ENCODE measurements around the gene NAA35. TPM values are rescaled to one million over a fixed set of nuclear protein-coding genes. Genes with fewer than 3 reads are reported as not detected.

Gene NAA35
- total and polyA plus RNA-seq, 2 experiments from 2014 or later, result 29.2 to 31.6 TPM

DNA sequence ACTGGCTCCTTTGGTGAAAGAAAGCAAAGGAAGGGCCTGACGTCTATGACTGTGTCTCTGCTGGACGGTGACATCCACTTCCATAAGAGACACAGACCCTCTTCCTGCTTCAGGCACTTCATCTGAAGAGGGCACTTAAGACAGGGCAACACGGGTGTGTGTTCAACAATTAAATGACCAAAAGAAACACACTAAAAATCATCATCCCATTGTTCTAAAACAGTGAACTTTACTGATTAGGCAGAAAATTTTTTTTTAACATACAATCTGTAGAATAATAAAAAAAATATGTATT, 99.9 kb downstream of the NAA35 start:
- Histone ChIP-seq H3K36me3 (ENCODE audit: insufficient read depth) (no peaks in the 10 kb centered on the region; the same call in 1 of the 2 replicates), H2AFZ (no peak overlapping the region), H3K27me3 (ENCODE audit: insufficient read depth) (no peaks in the 10 kb centered on the region), H3F3A (replicated peaks; ENCODE audit: low read depth) (no peaks in the 10 kb centered on the region), H3K4me3 (no peak overlapping the region), H4K20me1 (replicated peaks; ENCODE audit: insufficient read depth) (peaks cover 4% of the 10 kb centered on the region; the same call in 1 of the 2 replicates), H3K4me2 (no peak overlapping the region), H3K79me2 (replicated peaks; ENCODE audit: insufficient read depth) (no peaks in the 10 kb centered on the region), H3K27ac (ENCODE audit: low read depth) (no peak overlapping the region), H3K4me1 (ENCODE audit: insufficient read depth) (no peaks in the 10 kb centered on the region), H3K9me2 (ENCODE audit: insufficient read depth) (no peaks in the 10 kb centered on the region)
- Mint-ChIP-seq H3K4me1 (peaks cover 4% of the 10 kb centered on the region; the same call in 2 of the 3 replicates), H3K27ac (no peak overlapping the region), H3K27me3 (ENCODE audit: insufficient read depth, low read depth, poor library complexity) (peaks cover 10% of the 10 kb centered on the region), H3K9me3 (no peaks in the 10 kb centered on the region), H3K4me3 (no peak overlapping the region), H3K36me3 (ENCODE audit: low read depth) (peaks cover 29% of the 10 kb centered on the region)
- TF ChIP-seq JUNB (IDR thresholded peaks at IDR 0.05; ENCODE audit: unreplicated experiment), result no peak
- TF ChIP-seq, protein P1, sequence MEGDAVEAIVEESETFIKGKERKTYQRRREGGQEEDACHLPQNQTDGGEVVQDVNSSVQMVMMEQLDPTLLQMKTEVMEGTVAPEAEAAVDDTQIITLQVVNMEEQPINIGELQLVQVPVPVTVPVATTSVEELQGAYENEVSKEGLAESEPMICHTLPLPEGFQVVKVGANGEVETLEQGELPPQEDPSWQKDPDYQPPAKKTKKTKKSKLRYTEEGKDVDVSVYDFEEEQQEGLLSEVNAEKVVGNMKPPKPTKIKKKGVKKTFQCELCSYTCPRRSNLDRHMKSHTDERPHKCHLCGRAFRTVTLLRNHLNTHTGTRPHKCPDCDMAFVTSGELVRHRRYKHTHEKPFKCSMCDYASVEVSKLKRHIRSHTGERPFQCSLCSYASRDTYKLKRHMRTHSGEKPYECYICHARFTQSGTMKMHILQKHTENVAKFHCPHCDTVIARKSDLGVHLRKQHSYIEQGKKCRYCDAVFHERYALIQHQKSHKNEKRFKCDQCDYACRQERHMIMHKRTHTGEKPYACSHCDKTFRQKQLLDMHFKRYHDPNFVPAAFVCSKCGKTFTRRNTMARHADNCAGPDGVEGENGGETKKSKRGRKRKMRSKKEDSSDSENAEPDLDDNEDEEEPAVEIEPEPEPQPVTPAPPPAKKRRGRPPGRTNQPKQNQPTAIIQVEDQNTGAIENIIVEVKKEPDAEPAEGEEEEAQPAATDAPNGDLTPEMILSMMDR (conservative IDR thresholded peaks at IDR 0.05; ENCODE audit: low read depth in 2 of 2), result no peak
- TF ChIP-seq, protein P2, sequence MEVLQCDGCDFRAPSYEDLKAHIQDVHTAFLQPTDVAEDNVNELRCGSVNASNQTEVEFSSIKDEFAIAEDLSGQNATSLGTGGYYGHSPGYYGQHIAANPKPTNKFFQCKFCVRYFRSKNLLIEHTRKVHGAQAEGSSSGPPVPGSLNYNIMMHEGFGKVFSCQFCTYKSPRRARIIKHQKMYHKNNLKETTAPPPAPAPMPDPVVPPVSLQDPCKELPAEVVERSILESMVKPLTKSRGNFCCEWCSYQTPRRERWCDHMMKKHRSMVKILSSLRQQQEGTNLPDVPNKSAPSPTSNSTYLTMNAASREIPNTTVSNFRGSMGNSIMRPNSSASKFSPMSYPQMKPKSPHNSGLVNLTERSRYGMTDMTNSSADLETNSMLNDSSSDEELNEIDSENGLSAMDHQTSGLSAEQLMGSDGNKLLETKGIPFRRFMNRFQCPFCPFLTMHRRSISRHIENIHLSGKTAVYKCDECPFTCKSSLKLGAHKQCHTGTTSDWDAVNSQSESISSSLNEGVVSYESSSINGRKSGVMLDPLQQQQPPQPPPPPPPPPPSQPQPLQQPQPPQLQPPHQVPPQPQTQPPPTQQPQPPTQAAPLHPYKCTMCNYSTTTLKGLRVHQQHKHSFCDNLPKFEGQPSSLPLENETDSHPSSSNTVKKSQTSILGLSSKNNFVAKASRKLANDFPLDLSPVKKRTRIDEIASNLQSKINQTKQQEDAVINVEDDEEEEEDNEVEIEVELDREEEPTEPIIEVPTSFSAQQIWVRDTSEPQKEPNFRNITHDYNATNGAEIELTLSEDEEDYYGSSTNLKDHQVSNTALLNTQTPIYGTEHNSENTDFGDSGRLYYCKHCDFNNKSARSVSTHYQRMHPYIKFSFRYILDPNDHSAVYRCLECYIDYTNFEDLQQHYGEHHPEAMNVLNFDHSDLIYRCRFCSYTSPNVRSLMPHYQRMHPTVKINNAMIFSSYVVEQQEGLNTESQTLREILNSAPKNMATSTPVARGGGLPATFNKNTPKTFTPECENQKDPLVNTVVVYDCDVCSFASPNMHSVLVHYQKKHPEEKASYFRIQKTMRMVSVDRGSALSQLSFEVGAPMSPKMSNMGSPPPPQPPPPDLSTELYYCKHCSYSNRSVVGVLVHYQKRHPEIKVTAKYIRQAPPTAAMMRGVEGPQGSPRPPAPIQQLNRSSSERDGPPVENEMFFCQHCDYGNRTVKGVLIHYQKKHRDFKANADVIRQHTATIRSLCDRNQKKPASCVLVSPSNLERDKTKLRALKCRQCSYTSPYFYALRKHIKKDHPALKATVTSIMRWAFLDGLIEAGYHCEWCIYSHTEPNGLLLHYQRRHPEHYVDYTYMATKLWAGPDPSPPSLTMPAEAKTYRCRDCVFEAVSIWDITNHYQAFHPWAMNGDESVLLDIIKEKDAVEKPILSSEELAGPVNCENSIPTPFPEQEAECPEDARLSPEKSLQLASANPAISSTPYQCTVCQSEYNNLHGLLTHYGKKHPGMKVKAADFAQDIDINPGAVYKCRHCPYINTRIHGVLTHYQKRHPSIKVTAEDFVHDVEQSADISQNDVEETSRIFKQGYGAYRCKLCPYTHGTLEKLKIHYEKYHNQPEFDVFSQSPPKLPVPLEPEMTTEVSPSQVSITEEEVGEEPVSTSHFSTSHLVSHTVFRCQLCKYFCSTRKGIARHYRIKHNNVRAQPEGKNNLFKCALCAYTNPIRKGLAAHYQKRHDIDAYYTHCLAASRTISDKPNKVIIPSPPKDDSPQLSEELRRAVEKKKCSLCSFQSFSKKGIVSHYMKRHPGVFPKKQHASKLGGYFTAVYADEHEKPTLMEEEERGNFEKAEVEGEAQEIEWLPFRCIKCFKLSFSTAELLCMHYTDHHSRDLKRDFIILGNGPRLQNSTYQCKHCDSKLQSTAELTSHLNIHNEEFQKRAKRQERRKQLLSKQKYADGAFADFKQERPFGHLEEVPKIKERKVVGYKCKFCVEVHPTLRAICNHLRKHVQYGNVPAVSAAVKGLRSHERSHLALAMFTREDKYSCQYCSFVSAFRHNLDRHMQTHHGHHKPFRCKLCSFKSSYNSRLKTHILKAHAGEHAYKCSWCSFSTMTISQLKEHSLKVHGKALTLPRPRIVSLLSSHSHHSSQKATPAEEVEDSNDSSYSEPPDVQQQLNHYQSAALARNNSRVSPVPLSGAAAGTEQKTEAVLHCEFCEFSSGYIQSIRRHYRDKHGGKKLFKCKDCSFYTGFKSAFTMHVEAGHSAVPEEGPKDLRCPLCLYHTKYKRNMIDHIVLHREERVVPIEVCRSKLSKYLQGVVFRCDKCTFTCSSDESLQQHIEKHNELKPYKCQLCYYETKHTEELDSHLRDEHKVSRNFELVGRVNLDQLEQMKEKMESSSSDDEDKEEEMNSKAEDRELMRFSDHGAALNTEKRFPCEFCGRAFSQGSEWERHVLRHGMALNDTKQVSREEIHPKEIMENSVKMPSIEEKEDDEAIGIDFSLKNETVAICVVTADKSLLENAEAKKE (CRISPR knock-in tag; IDR thresholded peaks at IDR 0.05), result no peak
- TF ChIP-seq EZH2phosphoT487 (IDR thresholded peaks at IDR 0.05; ENCODE audit: unreplicated experiment), result no peak
- no peak for TF ChIP-seq STAT1 (IDR thresholded peaks at IDR 0.05; ENCODE audit: unreplicated experiment)
- TF ChIP-seq, protein P3, sequence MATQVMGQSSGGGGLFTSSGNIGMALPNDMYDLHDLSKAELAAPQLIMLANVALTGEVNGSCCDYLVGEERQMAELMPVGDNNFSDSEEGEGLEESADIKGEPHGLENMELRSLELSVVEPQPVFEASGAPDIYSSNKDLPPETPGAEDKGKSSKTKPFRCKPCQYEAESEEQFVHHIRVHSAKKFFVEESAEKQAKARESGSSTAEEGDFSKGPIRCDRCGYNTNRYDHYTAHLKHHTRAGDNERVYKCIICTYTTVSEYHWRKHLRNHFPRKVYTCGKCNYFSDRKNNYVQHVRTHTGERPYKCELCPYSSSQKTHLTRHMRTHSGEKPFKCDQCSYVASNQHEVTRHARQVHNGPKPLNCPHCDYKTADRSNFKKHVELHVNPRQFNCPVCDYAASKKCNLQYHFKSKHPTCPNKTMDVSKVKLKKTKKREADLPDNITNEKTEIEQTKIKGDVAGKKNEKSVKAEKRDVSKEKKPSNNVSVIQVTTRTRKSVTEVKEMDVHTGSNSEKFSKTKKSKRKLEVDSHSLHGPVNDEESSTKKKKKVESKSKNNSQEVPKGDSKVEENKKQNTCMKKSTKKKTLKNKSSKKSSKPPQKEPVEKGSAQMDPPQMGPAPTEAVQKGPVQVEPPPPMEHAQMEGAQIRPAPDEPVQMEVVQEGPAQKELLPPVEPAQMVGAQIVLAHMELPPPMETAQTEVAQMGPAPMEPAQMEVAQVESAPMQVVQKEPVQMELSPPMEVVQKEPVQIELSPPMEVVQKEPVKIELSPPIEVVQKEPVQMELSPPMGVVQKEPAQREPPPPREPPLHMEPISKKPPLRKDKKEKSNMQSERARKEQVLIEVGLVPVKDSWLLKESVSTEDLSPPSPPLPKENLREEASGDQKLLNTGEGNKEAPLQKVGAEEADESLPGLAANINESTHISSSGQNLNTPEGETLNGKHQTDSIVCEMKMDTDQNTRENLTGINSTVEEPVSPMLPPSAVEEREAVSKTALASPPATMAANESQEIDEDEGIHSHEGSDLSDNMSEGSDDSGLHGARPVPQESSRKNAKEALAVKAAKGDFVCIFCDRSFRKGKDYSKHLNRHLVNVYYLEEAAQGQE (IDR thresholded peaks at IDR 0.05; ENCODE audit: unreplicated experiment), result no peak
- no peak for TF ChIP-seq ZNF331 (CRISPR knock-in tag; IDR thresholded peaks at IDR 0.05; ENCODE audit: low read depth)
- no peak for TF ChIP-seq NANOG (IDR thresholded peaks at IDR 0.05; ENCODE audit: borderline replicate concordance)
- TF ChIP-seq CREB1 (CRISPR knock-in tag; IDR thresholded peaks at IDR 0.05; ENCODE audit: low read depth), result no peak
- no peak for TF ChIP-seq POLR2AphosphoS5 (IDR thresholded peaks at IDR 0.05; ENCODE audit: low read depth)
- TF ChIP-seq EZH2 (IDR thresholded peaks at IDR 0.05; ENCODE audit: low read depth, unreplicated experiment), result no peak
- TF ChIP-seq, protein P4, sequence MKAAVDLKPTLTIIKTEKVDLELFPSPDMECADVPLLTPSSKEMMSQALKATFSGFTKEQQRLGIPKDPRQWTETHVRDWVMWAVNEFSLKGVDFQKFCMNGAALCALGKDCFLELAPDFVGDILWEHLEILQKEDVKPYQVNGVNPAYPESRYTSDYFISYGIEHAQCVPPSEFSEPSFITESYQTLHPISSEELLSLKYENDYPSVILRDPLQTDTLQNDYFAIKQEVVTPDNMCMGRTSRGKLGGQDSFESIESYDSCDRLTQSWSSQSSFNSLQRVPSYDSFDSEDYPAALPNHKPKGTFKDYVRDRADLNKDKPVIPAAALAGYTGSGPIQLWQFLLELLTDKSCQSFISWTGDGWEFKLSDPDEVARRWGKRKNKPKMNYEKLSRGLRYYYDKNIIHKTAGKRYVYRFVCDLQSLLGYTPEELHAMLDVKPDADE (IDR thresholded peaks at IDR 0.05), result no peak
- TF ChIP-seq ZNF114 (CRISPR knock-in tag; IDR thresholded peaks at IDR 0.05), result no peak
- no peak for DNase-seq (ENCODE audit: low spot score)
- ATAC-seq, result no peak

Data from GM23338 (cell line).